Esophagus squamous epithelium (tissue), 5 donors: ENCODE results near the gene POLH. TPM values are rescaled to one million over a fixed set of nuclear protein-coding genes. Genes with fewer than 3 reads are reported as not detected.
"Not testable (repeated sequence)": the region's sequence is repeated elsewhere in the genome, so short reads cannot be mapped to it uniquely, and the experiment has no call there.

Source experiments
- DNase-seq: peaks from one replicate; lab custom pipeline; 2025; lab: John Stamatoyannopoulos, UW
- H3K27ac ChIP-seq, 4 donors: fragments of 200-600 bp; sonication (generic); one replicate each; pipeline ENCODE4 v1.5.1; 2016 to 2019; ENCODE audit warnings: mild to moderate bottlenecking in 1 of 4
- H3K27me3 ChIP-seq, 4 donors: fragments of 200-600 bp; sonication (generic); 1 replicate in 3 of 4; 2 replicates in 1 of 4; pipeline versions ENCODE4 v1.5.1 to v1.6.0; 2017 to 2021; ENCODE audit warnings: antibody characterized with exemption in 1 of 4
- H3K36me3 ChIP-seq, 3 donors: fragments of 200-600 bp; sonication (generic); one replicate each; pipeline ENCODE4 v1.5.1; 2016 to 2019
- H3K4me1 ChIP-seq, 3 donors: fragments of 200-600 bp; sonication (generic); one replicate each; pipeline ENCODE4 v1.5.1; 2017 to 2019
- H3K4me3 ChIP-seq, 4 donors: fragments of 200-600 bp; sonication (generic); 1 replicate in 3 of 4; 2 replicates in 1 of 4; pipeline ENCODE4 v1.5.1; 2016 to 2019; ENCODE audit warnings: mild to moderate bottlenecking in 2 of 4, moderate library complexity in 1 of 4
- H3K9me3 ChIP-seq, 3 donors: fragments of 200-600 bp; sonication (generic); one replicate each; pipeline ENCODE4 v1.5.1; 2016 to 2019
- POLR2A ChIP-seq, 4 donors: fragments of 450-650 bp; IDR thresholded peaks; one replicate each; pipeline ENCODE4 v1.6.1; 2017; ENCODE audit warnings: antibody characterized with exemption in 4 of 4, mild to moderate bottlenecking in 4 of 4, moderate library complexity in 3 of 4
- WGBS, 2 donors: methylation state at CpG; one replicate each; pipeline ENCODE4 v1.1.5; 2018; 5-methylcytosine and 5-hydroxymethylcytosine counted together
- intact Hi-C: fragments of 100-400 bp; cut with DNase I; formaldehyde crosslinking; loops from one replicate; pipeline ENCODE4 v1.15.0; 2022
- total RNA-seq, 4 donors: library from RNA; depleted of rRNA; stranded (reverse); fragments of >200 nt; gene quantifications; one replicate each; pipeline ENCODE4 v1.1.0, GENCODE V29; 2016
- TF ChIP-seq, protein P1 (sequence below), 6 experiments: fragments of 450-650 bp in 4 of 6; fragments of 200-600 bp in 2 of 6; sonication (generic) in 2 of 6; IDR thresholded peaks; one replicate each; pipeline ENCODE4 v1.5.1; 2016 to 2019; ENCODE audit warnings: antibody characterized with exemption in 6 of 6, mild to moderate bottlenecking in 4 of 6, moderate library complexity in 4 of 6
- donor health status: DM: yes; HTN: yes; CAD: no.

Gene POLH
- total RNA-seq, 4 donors from 2014 or later = 5.3 to 14.8 (median 12.4) TPM

DNA sequence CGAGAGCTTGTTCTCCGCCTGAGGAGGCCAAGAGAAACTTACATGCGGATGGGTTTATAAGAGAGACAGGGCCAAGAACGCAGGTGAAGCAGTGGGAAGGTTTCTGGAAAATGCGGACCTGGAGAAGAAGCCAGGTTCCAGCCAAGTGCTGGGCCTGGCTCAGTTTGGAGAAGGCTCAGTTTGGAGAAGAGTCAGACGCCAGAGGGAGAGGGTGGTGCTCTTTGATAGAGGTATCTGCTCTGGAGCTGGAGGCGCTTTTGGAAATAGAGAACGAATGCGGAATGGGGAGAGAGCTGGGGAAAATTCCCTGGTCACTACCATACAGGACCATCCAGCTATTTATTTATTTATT lies 69.6 kb downstream of the POLH start:
- Histone ChIP-seq H3K27me3 (no peaks in the 10 kb centered on the region), H3K36me3 (peaks cover 0 to 21% (median 2%) of the 10 kb centered on the region in 3 donors), H3K4me1 (peaks cover 0 to 17% (median 5%) of the 10 kb centered on the region in 3 donors), H3K27ac (peak overlapping the region in 3 of 4 donors; percentile 30 to 78 (median 61)), H3K9me3 (no peaks in the 10 kb centered on the region), H3K4me3 (peak overlapping the region; percentile 20 to 63 (median 48))
- no peak for DNase-seq
- intact Hi-C loops = no loop called here
- TF ChIP-seq, protein P1, sequence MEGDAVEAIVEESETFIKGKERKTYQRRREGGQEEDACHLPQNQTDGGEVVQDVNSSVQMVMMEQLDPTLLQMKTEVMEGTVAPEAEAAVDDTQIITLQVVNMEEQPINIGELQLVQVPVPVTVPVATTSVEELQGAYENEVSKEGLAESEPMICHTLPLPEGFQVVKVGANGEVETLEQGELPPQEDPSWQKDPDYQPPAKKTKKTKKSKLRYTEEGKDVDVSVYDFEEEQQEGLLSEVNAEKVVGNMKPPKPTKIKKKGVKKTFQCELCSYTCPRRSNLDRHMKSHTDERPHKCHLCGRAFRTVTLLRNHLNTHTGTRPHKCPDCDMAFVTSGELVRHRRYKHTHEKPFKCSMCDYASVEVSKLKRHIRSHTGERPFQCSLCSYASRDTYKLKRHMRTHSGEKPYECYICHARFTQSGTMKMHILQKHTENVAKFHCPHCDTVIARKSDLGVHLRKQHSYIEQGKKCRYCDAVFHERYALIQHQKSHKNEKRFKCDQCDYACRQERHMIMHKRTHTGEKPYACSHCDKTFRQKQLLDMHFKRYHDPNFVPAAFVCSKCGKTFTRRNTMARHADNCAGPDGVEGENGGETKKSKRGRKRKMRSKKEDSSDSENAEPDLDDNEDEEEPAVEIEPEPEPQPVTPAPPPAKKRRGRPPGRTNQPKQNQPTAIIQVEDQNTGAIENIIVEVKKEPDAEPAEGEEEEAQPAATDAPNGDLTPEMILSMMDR (IDR thresholded peaks at IDR 0.05) = no peak
- 10 to 11% methylated on average over 9 of the region's 9 CpGs for WGBS, 2 donors

DNA sequence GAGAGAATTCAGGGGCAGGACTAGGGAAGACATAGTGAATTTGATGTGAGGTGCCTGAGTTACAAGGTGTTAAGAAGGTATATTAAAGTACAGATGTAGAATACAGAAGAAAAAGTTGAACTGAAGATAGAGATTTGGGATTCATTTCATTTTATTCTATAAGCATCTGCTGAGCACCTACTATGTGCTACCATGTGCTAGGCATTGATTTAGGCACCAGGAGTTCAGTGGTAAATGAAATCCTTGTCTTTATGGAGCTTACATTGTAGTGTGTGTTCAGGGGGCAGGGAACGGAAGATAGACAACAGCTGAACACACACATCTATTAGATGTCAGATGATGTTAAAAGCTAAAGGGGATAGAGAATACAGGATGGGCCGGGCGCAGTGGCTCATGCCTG lies 71.6 kb downstream of the POLH start:
- TF ChIP-seq, protein P1 (IDR thresholded peaks at IDR 0.05) = no peak
- TF ChIP-seq POLR2A (IDR thresholded peaks at IDR 0.05) = no peak
- peaks cover 0 to 1% (median 0%) of the 10 kb centered on the region in 3 donors for H3K36me3 ChIP-seq
- no peak overlapping the region for H3K4me3 ChIP-seq
- H3K4me1 ChIP-seq = peaks cover 0 to 17% (median 5%) of the 10 kb centered on the region in 3 donors
- no peak for DNase-seq
- H3K9me3 ChIP-seq = no peaks in the 10 kb centered on the region
- intact Hi-C loops = no loop called here
- H3K27ac ChIP-seq = no peak overlapping the region
- no peaks in the 10 kb centered on the region for H3K27me3 ChIP-seq
- WGBS, 2 donors = 94 to 100% methylated on average over 3 of the region's 3 CpGs

DNA sequence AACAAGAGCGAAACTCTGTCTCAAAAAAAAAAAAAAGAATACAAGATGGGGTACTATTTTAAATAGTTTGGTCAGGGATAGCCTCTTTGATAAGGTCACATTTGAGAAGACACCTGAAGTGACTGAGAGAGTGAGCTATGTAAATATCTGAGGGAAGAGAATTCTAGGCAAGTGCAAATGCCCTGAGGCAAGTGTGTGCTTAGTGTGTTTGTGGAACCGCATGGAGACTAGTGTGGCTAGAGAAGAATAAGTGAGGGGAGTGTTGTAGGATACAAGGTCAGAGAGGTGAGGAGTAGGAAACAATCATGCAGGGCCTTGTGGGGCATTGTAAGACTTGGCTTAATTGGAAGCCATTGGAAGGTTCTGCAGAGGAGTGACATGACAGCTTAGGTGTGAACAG lies 72.3 kb downstream of the POLH start:
- TF ChIP-seq POLR2A (IDR thresholded peaks at IDR 0.05) = no peak
- TF ChIP-seq, protein P1 (IDR thresholded peaks at IDR 0.05) = no peak
- Histone ChIP-seq H3K36me3 (no peaks in the 10 kb centered on the region), H3K27me3 (no peaks in the 10 kb centered on the region), H3K4me1 (peaks cover 0 to 17% (median 5%) of the 10 kb centered on the region in 3 donors), H3K9me3 (no peaks in the 10 kb centered on the region), H3K4me3 (no peak overlapping the region), H3K27ac (no peak overlapping the region)
- 86 to 94% methylated on average over 2 of the region's 2 CpGs for WGBS, 2 donors
- no peak for DNase-seq
- intact Hi-C loops = no loop called here

DNA sequence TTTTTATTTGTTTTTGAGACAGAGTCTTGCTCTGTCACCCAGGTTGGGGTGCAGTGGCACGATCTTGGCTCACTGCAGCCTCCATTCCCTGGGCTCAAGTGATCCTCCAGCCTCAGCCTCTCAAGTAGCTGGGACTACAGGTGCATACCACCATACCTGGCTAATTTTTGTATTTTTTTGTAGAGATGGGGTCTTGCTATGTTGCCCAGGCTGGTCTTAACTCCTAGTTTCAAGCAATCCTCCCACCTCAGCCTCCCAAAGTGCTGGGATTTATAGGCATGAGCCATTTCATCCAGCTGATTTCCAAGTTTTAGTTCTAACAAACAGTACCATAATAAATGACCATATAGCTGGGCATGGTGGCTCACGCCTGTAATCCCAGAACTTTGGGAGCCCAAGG lies 76.8 kb downstream of the POLH start:
- DNase-seq, intact Hi-C loops, H3K9me3 ChIP-seq, H3K4me3 ChIP-seq, H3K36me3 ChIP-seq, H3K27me3 ChIP-seq, H3K27ac ChIP-seq, H3K4me1 ChIP-seq: not testable (repeated sequence)
- 70 to 92% methylated on average over 2 of the region's 2 CpGs for WGBS, 2 donors

DNA sequence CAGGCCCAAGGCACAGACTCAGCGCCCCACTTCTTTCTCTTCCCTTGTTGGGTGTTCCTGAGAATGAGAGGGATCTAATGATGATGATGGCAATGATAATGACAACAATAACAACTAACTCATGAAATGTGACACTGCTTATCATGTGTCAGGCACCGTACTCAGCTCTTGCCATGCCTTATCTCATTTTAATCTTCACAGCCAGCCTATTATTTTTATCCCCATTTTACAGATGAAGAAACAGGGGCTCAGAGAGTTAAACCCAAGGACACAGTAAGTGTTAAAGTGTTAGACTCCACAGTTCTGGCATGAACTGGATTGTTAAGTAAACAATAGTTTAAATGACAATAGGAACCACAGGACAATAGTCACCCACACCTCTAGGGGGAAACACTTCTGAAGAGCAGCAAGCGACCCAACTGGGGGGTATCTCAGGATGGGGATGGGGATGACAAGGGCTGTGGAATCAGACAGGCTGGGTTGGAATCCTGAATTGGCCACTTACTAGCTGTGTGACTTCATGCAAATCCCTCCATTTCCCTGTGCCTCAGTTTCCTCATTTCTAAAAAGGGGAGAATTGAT lies 81.3 kb downstream of the POLH start:
- 82 to 83% methylated on average over 3 of the region's 3 CpGs for WGBS, 2 donors
- Histone ChIP-seq H3K27me3 (no peaks in the 10 kb centered on the region), H3K4me3 (no peak overlapping the region), H3K4me1 (no peaks in the 10 kb centered on the region), H3K36me3 (no peaks in the 10 kb centered on the region), H3K9me3 (no peaks in the 10 kb centered on the region), H3K27ac (no peak overlapping the region)
- no peak for DNase-seq
- TF ChIP-seq, protein P1 (IDR thresholded peaks at IDR 0.05) = no peak
- no peak for TF ChIP-seq POLR2A (IDR thresholded peaks at IDR 0.05)
- intact Hi-C loops = no loop called here

DNA sequence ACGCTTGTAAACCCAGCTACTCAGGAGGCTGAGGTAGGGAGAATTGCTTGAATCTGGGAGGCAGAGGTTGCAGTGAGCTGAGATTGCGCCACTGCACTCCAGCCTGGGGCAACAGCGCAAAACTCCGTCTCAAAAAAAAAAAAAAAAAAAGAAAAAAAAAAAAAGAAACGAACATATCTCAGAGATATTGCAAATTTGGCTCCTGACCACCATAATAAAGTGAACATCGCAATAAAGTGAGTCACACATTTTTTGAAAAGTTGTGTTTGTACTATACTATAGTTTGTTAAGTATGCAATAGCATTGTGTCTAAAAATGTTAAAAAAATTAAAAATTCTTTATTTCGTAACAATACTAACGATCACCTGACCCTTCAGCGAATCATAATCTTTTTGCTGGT lies 82.2 kb downstream of the POLH start:
- Histone ChIP-seq H3K27me3 (no peaks in the 10 kb centered on the region), H3K4me1 (no peaks in the 10 kb centered on the region), H3K27ac (no peak overlapping the region), H3K36me3 (no peaks in the 10 kb centered on the region), H3K4me3 (no peak overlapping the region), H3K9me3 (no peaks in the 10 kb centered on the region)
- intact Hi-C loops = no loop called here
- WGBS, 2 donors = 71 to 83% methylated on average over 8 to 9 of the region's 9 CpGs
- TF ChIP-seq, protein P1 (IDR thresholded peaks at IDR 0.05) = no peak
- no peak for TF ChIP-seq POLR2A (IDR thresholded peaks at IDR 0.05)
- DNase-seq = no peak

DNA sequence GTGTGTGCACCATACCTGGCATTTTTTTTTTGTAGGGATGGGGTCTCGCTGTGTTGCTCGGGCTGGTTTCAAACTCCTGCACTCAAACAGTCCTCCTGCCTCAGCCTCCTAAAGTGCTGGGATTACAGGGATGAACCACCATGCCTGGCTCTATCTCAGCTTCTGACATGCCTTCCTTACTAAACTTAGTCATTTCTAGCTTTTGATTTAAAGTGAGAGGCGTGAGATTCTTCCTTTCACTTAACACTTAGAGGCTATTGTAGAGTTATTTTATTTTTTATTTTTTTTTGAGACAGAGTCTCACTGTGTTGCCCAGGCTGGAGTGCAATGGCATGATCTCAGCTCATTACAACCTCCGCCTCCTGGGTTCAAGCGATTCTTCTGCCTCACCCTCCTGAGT lies 87.0 kb downstream of the POLH start:
- H3K9me3 ChIP-seq, H3K36me3 ChIP-seq, intact Hi-C loops, DNase-seq, H3K27ac ChIP-seq, H3K27me3 ChIP-seq, H3K4me3 ChIP-seq: not testable (repeated sequence)
- peaks cover 7 to 11% (median 10%) of the 10 kb centered on the region in 3 donors for H3K4me1 ChIP-seq
- WGBS, 2 donors = 75 to 90% methylated on average over 4 to 5 of the region's 5 CpGs
